Activated T-cell treated with anti-CD3 and anti-CD28 coated beads, Interleukin-2, amount 50 U/mL, for 72 hours (primary cell): ENCODE results near the gene CLNS1A. TPM values are rescaled to one million over a fixed set of nuclear protein-coding genes. Genes with fewer than 3 reads are reported as not detected.

Experiments used
- total RNA-seq, 2 donors: library from RNA; stranded (reverse); gene quantifications; one replicate each; pipeline ENCODE4 v1.2.3, GENCODE V29; 2022

Gene CLNS1A
- total RNA-seq, 2 donors from 2014 or later = 162 to 174 TPM

Other genes starting within 250 kb of the CLNS1A start
- 10 to 100 TPM; 40.8 to 56.8 TPM for gene PAK1, start 163.7 kb downstream of the CLNS1A start, total RNA-seq
- under 1 TPM; 0.22 to 0.69 TPM for gene AQP11, start 47.8 kb downstream of the CLNS1A start, total RNA-seq
- gene RSF1, start 182.9 kb upstream of the CLNS1A start, total RNA-seq = 10 to 100 TPM; 57.6 to 69.9 TPM
- 10 to 100 TPM; 10.5 to 14.7 TPM for gene AAMDC, start 183.3 kb upstream of the CLNS1A start, total RNA-seq